HCT116 (cell line): ENCODE data around the gene MTHFR.

Experiments
- CTCF ChIP-seq, 3 experiments: fragments of 200-600 bp in 1 of 3; sonication (generic) in 1 of 3; IDR thresholded peaks in 2 of 3; conservative IDR thresholded peaks in 1 of 3; 2 replicates each; pipeline ENCODE4 v1.5.1; 2012 to 2017; ENCODE audit warnings: low read depth in 2 of 3, low read length in 2 of 3, antibody characterized with exemption in 1 of 3, borderline replicate concordance in 1 of 3, control low read depth in 1 of 3, mild to moderate bottlenecking in 1 of 3, mixed read lengths in 1 of 3, mixed run types in 1 of 3, moderate library complexity in 1 of 3; ENCODE audit not compliant: insufficient read depth in 1 of 3
- EZH2 ChIP-seq: fragments of 200-600 bp; sonication (generic); IDR thresholded peaks from 2 replicates; pipeline ENCODE4 v1.6.1; 2017; ENCODE audit warnings: antibody characterized with exemption, mixed run types
- FOSL1 ChIP-seq: IDR thresholded peaks from 2 replicates; pipeline ENCODE4 v1.6.1; 2012; ENCODE audit warnings: low read depth
- MAX ChIP-seq: IDR thresholded peaks from 2 replicates; pipeline ENCODE4 v1.6.1; 2012

- TF ChIP-seq FOSL1 (no peak), CTCF (IDR thresholded peaks at IDR 0.05 in 2 of 3, conservative IDR thresholded peaks at IDR 0.05 in 1 of 3; ENCODE audit: borderline replicate concordance in 1 of 3, insufficient read depth in 1 of 3, low read depth in 2 of 3, low read length in 2 of 3) (no peak), MAX (no peak), EZH2 (no peak)
These were observed 36.5 kb downstream of the MTHFR start for GRCh38 chr1:11769274-11769673.
